ENCODE measurements around the gene DPP10. TPM values are rescaled to one million over a fixed set of nuclear protein-coding genes. Genes with fewer than 3 reads are reported as not detected.

The DPP10 gene
- total and polyA plus RNA-seq, 10 donors, result 0.02 TPM; not detected in 9

DNA sequence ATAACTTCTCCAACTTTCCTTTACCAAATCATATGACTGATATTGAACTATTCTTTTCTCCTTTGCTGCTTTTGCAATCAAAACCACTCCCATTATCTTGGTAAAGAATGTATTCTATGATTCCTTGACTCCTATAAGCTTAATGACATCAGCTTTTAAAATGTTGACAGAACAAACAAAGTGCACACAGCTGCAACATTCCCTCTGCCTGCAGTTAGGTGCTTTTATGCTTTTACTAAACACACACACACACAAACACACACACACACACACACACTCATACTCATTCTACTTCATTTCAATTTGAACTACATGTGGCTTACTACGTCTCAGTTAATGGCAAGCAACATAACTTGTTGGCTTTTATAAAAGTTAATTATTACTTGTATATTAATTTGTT lies 946.6 kb downstream of the DPP10 start:
- intact Hi-C loops (cut with DNase I; ENCODE audit: low total_unique reads), result no loop called here
- TF ChIP-seq POLR2AphosphoS5 (IDR thresholded peaks at IDR 0.05) (no peak), POLR2A (IDR thresholded peaks at IDR 0.05) (no peak)
- TF ChIP-seq, protein P1, sequence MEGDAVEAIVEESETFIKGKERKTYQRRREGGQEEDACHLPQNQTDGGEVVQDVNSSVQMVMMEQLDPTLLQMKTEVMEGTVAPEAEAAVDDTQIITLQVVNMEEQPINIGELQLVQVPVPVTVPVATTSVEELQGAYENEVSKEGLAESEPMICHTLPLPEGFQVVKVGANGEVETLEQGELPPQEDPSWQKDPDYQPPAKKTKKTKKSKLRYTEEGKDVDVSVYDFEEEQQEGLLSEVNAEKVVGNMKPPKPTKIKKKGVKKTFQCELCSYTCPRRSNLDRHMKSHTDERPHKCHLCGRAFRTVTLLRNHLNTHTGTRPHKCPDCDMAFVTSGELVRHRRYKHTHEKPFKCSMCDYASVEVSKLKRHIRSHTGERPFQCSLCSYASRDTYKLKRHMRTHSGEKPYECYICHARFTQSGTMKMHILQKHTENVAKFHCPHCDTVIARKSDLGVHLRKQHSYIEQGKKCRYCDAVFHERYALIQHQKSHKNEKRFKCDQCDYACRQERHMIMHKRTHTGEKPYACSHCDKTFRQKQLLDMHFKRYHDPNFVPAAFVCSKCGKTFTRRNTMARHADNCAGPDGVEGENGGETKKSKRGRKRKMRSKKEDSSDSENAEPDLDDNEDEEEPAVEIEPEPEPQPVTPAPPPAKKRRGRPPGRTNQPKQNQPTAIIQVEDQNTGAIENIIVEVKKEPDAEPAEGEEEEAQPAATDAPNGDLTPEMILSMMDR (IDR thresholded peaks at IDR 0.05 in 8 of 11, conservative IDR thresholded peaks at IDR 0.05 in 3 of 11), result no peak

DNA sequence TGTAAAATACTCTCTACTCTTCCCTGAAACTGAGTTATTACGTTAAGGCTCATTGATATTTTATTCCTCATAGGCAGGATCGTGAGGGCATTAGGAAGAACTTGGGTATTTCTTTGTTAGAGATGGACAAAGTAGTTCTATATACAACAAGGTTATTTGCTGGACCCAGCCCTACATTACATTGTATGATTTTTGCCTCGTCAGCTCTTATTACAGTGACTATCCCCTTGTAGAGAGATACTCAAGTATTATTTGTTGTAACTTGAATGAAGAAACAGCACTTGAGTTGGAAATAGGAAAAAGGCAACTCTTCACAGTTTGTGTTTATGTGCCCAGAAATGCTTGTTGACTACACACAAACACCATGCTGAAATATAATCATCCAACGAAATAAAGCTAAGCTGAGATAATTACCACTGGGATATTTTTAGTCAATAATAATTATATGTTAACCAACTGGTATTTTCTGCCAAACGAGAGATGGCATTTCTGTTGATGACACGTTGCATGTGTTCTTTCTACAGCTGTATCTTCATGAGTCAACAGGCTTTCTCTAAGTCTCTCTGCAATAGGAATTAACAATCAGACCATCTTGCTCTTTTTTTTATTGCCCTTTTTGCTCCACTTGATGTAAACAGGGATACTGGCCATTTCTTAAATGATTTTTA lies 947.6 kb downstream of the DPP10 start:
- Histone ChIP-seq H3K9me3 (peaks cover 0 to 5% (median 0%) of the 10 kb centered on the region in 8 donors), H3K27ac (no peak overlapping the region), H3K4me1 (no peaks in the 10 kb centered on the region), H3K27me3 (replicated peaks in 1 of 7) (no peaks in the 10 kb centered on the region), H3K36me3 (no peaks in the 10 kb centered on the region), H3K4me3 (no peak overlapping the region)
- no peak for DNase-seq
- 63 to 81% (median 76%) methylated on average over 6 of the region's 6 CpGs for WGBS, 5 donors
- TF ChIP-seq POLR2A (IDR thresholded peaks at IDR 0.05) (no peak), POLR2AphosphoS5 (IDR thresholded peaks at IDR 0.05) (no peak)
- TF ChIP-seq, protein P1 (IDR thresholded peaks at IDR 0.05 in 8 of 11, conservative IDR thresholded peaks at IDR 0.05 in 3 of 11), result no peak
- intact Hi-C loops (cut with DNase I; ENCODE audit: low total_unique reads), result loop anchor here (5.0 kb wide), 1 partner anchor 737 kb away; no protein-coding TSS in a partner anchor

More for the DNA sequence above, 946.6 kb downstream of the DPP10 start:
- Histone ChIP-seq H3K9me3 (peaks cover 0 to 14% (median 4%) of the 10 kb centered on the region in 8 donors), H3K27ac (no peak overlapping the region), H3K36me3 (no peaks in the 10 kb centered on the region), H3K27me3 (replicated peaks in 1 of 7) (no peaks in the 10 kb centered on the region), H3K4me3 (no peak overlapping the region), H3K4me1 (no peaks in the 10 kb centered on the region)
- no peak for DNase-seq
- WGBS, 5 donors, result 74 to 89% (median 80%) methylated on average over 1 of the region's 1 CpG

DNA sequence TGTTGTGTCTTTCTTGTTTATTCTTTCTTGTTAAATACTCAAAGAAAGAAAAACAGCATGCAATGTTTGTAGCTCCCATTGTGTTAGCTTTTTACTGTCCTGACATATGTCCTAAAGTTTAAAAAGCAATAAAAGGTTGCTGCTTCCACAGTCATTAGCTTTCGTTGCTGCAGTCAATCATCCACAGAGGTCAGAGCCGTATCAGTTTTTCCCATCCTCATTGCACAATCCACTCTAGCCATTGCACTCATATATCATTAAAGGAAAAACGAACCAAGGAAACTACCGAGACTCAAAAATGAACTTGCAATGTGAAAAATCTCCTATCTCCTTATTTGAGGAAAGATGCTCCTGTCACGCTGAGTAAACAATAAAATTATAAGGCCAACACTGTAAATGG lies 954.1 kb downstream of the DPP10 start:
- Histone ChIP-seq H3K4me3 (no peak overlapping the region), H3K36me3 (no peaks in the 10 kb centered on the region), H3K27me3 (replicated peaks in 1 of 7) (no peaks in the 10 kb centered on the region), H3K4me1 (no peaks in the 10 kb centered on the region), H3K27ac (no peak overlapping the region), H3K9me3 (peaks cover 0 to 10% (median 0%) of the 10 kb centered on the region in 8 donors)
- WGBS, 5 donors, result 37 to 55% (median 51%) methylated on average over 5 of the region's 5 CpGs
- TF ChIP-seq, protein P1 (IDR thresholded peaks at IDR 0.05 in 8 of 11, conservative IDR thresholded peaks at IDR 0.05 in 3 of 11), result no peak
- TF ChIP-seq POLR2A (IDR thresholded peaks at IDR 0.05) (no peak), POLR2AphosphoS5 (IDR thresholded peaks at IDR 0.05) (no peak)
- intact Hi-C loops (cut with DNase I; ENCODE audit: low total_unique reads), result no loop called here
- no peak for DNase-seq

DNA sequence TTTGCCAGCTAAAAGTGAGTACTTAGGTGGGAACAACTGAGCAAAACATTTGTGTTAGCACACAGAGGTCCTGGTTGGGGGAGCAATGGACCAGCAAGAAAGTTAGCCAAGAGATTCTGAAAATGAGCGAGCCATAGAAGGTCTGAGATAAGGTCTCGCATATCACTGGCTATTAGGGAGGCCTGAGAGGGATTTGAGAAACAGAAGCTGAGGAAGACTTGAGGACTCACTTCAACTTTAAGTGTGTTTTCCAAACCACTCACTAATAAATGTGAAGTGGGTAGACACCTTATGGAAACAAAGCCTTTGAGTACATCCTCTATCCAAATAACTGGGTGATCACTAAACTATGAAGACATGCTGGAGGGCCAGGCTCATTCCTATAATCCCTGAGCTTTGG lies 958.5 kb downstream of the DPP10 start:
- Histone ChIP-seq H3K4me1 (no peaks in the 10 kb centered on the region), H3K4me3 (no peak overlapping the region), H3K27me3 (replicated peaks in 1 of 7) (no peaks in the 10 kb centered on the region), H3K9me3 (peaks cover 0 to 18% (median 2%) of the 10 kb centered on the region in 8 donors), H3K36me3 (no peaks in the 10 kb centered on the region), H3K27ac (no peak overlapping the region)
- 76 to 92% (median 87%) methylated on average over 2 of the region's 2 CpGs for WGBS, 5 donors
- no peak for TF ChIP-seq POLR2AphosphoS5 (IDR thresholded peaks at IDR 0.05)
- TF ChIP-seq, protein P1 (IDR thresholded peaks at IDR 0.05 in 8 of 11, conservative IDR thresholded peaks at IDR 0.05 in 3 of 11), result no peak
- no peak for TF ChIP-seq POLR2A (IDR thresholded peaks at IDR 0.05)
- intact Hi-C loops (cut with DNase I; ENCODE audit: low total_unique reads), result no loop called here
- no peak for DNase-seq
